HG03520 (cell line): ENCODE measurements around the gene PLEKHA1.

Source experiments
- ATAC-seq: cut with Tn5 transposase; IDR thresholded peaks from one replicate; pipeline ENCODE4 v1.9.1; 2021; ENCODE audit warnings: mild to moderate bottlenecking, moderate library complexity; ENCODE audit not compliant: unreplicated experiment

Gene PLEKHA1

GRCh38 chr10:122420624-122421007 lies 46.1 kb downstream of the PLEKHA1 start:
- ATAC-seq: no peak

- ATAC-seq: no peak
Observed at GRCh38 chr10:122421054-122421625, 46.6 kb downstream of the PLEKHA1 start.

GRCh38 chr10:122421742-122422141 lies 47.2 kb downstream of the PLEKHA1 start:
- no peak for ATAC-seq

- ATAC-seq: no peak
Observed at GRCh38 chr10:122422266-122422989, 47.9 kb downstream of the PLEKHA1 start.

GRCh38 chr10:122424059-122424458 lies 49.6 kb downstream of the PLEKHA1 start:
- no peak for ATAC-seq

GRCh38 chr10:122426829-122427228 lies 52.3 kb downstream of the PLEKHA1 start:
- no peak for ATAC-seq

GRCh38 chr10:122427280-122427679 lies 52.8 kb downstream of the PLEKHA1 start:
- ATAC-seq: no peak

GRCh38 chr10:122435212-122435827 lies 60.8 kb downstream of the PLEKHA1 start:
- ATAC-seq: no peak

GRCh38 chr10:122441961-122442360 lies 67.5 kb downstream of the PLEKHA1 start:
- ATAC-seq: no peak

GRCh38 chr10:122445469-122445868 lies 71.0 kb downstream of the PLEKHA1 start:
- ATAC-seq: no peak

GRCh38 chr10:122445904-122446303 lies 71.4 kb downstream of the PLEKHA1 start:
- ATAC-seq: no peak

- no peak for ATAC-seq
Observed at GRCh38 chr10:122446668-122447423, 72.3 kb downstream of the PLEKHA1 start.

GRCh38 chr10:122448600-122448999 lies 74.1 kb downstream of the PLEKHA1 start:
- no peak for ATAC-seq

- ATAC-seq: no peak
Observed at GRCh38 chr10:122449153-122449552, 74.6 kb downstream of the PLEKHA1 start.

GRCh38 chr10:122450353-122450990 lies 76.0 kb downstream of the PLEKHA1 start:
- no peak for ATAC-seq

GRCh38 chr10:122454071-122454470 lies 79.6 kb downstream of the PLEKHA1 start:
- no peak for ATAC-seq

- ATAC-seq: no peak
Observed at GRCh38 chr10:122454603-122455080, 80.1 kb downstream of the PLEKHA1 start, which contains the start of gene ARMS2. ARMS2 (plus strand) TSS chr10:122454653; CDS start chr10:122454728, 75 bp downstream.

- ATAC-seq: no peak
Observed at GRCh38 chr10:122455376-122456079, 81.0 kb downstream of the PLEKHA1 start.

GRCh38 chr10:122457934-122458333 lies 83.4 kb downstream of the PLEKHA1 start:
- ATAC-seq: no peak

GRCh38 chr10:122458693-122459092 lies 84.2 kb downstream of the PLEKHA1 start:
- no peak for ATAC-seq
